ENCODE data around the gene ZNF536. TPM values are rescaled to one million over a fixed set of nuclear protein-coding genes. Genes with fewer than 3 reads are reported as not detected.

The ZNF536 gene
- total RNA-seq, 1 donor from 2014 or later, result not detected

- no peak for TF ChIP-seq CTCF (IDR thresholded peaks at IDR 0.05; ENCODE audit: insufficient read depth, low read length, severe bottlenecking)
- Histone ChIP-seq H3K27me3 (ENCODE audit: control insufficient read depth, insufficient read depth, low read length) (no peaks in the 10 kb centered on the region), H3K4me3 (ENCODE audit: low read depth, low read length) (no peak overlapping the region), H3K36me3 (ENCODE audit: control insufficient read depth, insufficient read depth, low read length) (no peaks in the 10 kb centered on the region)
- DNase-seq (ENCODE audit: low read depth), result no peak
- no peak for FAIRE-seq
Observed at GRCh38 chr19:30519607-30520205, 147.5 kb downstream of the ZNF536 start.

GRCh38 chr19:30520735-30521479, 148.7 kb downstream of the ZNF536 start:
- no peaks in the 10 kb centered on the region for H3K36me3 ChIP-seq (ENCODE audit: control insufficient read depth, insufficient read depth, low read length)
- no peak for DNase-seq (ENCODE audit: low read depth)
- no peak overlapping the region for H3K4me3 ChIP-seq (ENCODE audit: low read depth, low read length)
- no peak for FAIRE-seq
- H3K27me3 ChIP-seq (ENCODE audit: control insufficient read depth, insufficient read depth, low read length), result no peaks in the 10 kb centered on the region
- no peak for TF ChIP-seq CTCF (IDR thresholded peaks at IDR 0.05; ENCODE audit: insufficient read depth, low read length, severe bottlenecking)

- no peak for TF ChIP-seq CTCF (IDR thresholded peaks at IDR 0.05; ENCODE audit: insufficient read depth, low read length, severe bottlenecking)
- H3K36me3 ChIP-seq (ENCODE audit: control insufficient read depth, insufficient read depth, low read length), result no peaks in the 10 kb centered on the region
- DNase-seq (ENCODE audit: low read depth) (no peak), FAIRE-seq (no peak)
- no peaks in the 10 kb centered on the region for H3K27me3 ChIP-seq (ENCODE audit: control insufficient read depth, insufficient read depth, low read length)
- H3K4me3 ChIP-seq (ENCODE audit: low read depth, low read length), result no peak overlapping the region
Observed at GRCh38 chr19:30521937-30522336, 149.8 kb downstream of the ZNF536 start.

GRCh38 chr19:30522341-30522740, 150.2 kb downstream of the ZNF536 start:
- Histone ChIP-seq H3K4me3 (ENCODE audit: low read depth, low read length) (no peak overlapping the region), H3K27me3 (ENCODE audit: control insufficient read depth, insufficient read depth, low read length) (no peaks in the 10 kb centered on the region), H3K36me3 (ENCODE audit: control insufficient read depth, insufficient read depth, low read length) (no peaks in the 10 kb centered on the region)
- no peak for TF ChIP-seq CTCF (IDR thresholded peaks at IDR 0.05; ENCODE audit: insufficient read depth, low read length, severe bottlenecking)
- no peak for DNase-seq (ENCODE audit: low read depth)
- no peak for FAIRE-seq

GRCh38 chr19:30523791-30524190, 151.6 kb downstream of the ZNF536 start:
- no peak overlapping the region for H3K4me3 ChIP-seq (ENCODE audit: low read depth, low read length)

More at GRCh38 chr19:30523791-30524190, 151.6 kb downstream of the ZNF536 start:
- Histone ChIP-seq H3K27me3 (ENCODE audit: control insufficient read depth, insufficient read depth, low read length) (no peaks in the 10 kb centered on the region), H3K36me3 (ENCODE audit: control insufficient read depth, insufficient read depth, low read length) (no peaks in the 10 kb centered on the region)
- TF ChIP-seq CTCF (IDR thresholded peaks at IDR 0.05; ENCODE audit: insufficient read depth, low read length, severe bottlenecking), result no peak
- no peak for FAIRE-seq
- DNase-seq (ENCODE audit: low read depth), result no peak

Measured in bronchial epithelial cell (primary cell).